SK-N-SH (cell line): ENCODE data around the gene GNAS. TPM values are rescaled to one million over a fixed set of nuclear protein-coding genes. Genes with fewer than 3 reads are reported as not detected.

Experiments used
- CTCF ChIA-PET: fragments of 300-600, 350-600 bp; formaldehyde crosslinking; extraction: SDS; loops from one replicate; lab custom pipeline; 2021; lab: Yijun Ruan, JAX
- POLR2A ChIA-PET: fragments of 350-600 bp; sonication (Branson Sonifier 250); formaldehyde crosslinking; extraction: SDS; loops from one replicate; lab custom pipeline; 2020; ENCODE audit warnings: antibody characterized with exemption, inconsistent platforms; lab: Yijun Ruan, JAX
- DNase-seq: peaks from one replicate; pipeline ENCODE4 v3.0.0; 2012
- H2AFZ ChIP-seq: fragments of 200-600 bp; sonication (generic); 2 replicates; pipeline ENCODE4 v1.8.1; 2016; ENCODE audit warnings: antibody characterized with exemption, mild to moderate bottlenecking, low read depth
- H3F3A ChIP-seq: fragments of 200-600 bp; sonication (generic); replicated peaks from 2 replicates; pipeline ENCODE3; 2016; ENCODE audit warnings: antibody characterized with exemption, mild to moderate bottlenecking; ENCODE audit not compliant: insufficient read depth
- H3K27ac ChIP-seq, 2 experiments: fragments of 200-500 bp in 1 of 2; fragments of 200-600 bp in 1 of 2; sonication (Bioruptor generic) in 1 of 2; sonication (generic), shearing (Covaris generic) in 1 of 2; 2 replicates each; pipeline versions ENCODE4 v1.5.1 to v1.6.1; 2014 to 2016; ENCODE audit warnings: low read depth in 2 of 2, inconsistent platforms in 1 of 2, low read length in 1 of 2, mild to moderate bottlenecking in 1 of 2, mixed read lengths in 1 of 2
- H3K27me3 ChIP-seq: fragments of 200-600 bp; sonication (generic), shearing (Covaris generic); 2 replicates; pipeline ENCODE4 v1.6.1; 2016; ENCODE audit warnings: mixed run types; ENCODE audit not compliant: insufficient read depth
- H3K36me3 ChIP-seq, 2 experiments: fragments of 200-500 bp in 1 of 2; fragments of 200-600 bp in 1 of 2; sonication (Bioruptor generic) in 1 of 2; sonication (generic) in 1 of 2; replicated peaks in 1 of 2; 2 replicates each; pipeline versions ENCODE3 to v1.5.1; 2014 to 2016; ENCODE audit warnings: low read length in 1 of 2, mild to moderate bottlenecking in 1 of 2; ENCODE audit not compliant: insufficient read depth in 2 of 2, control insufficient read depth in 1 of 2
- H3K4me1 ChIP-seq, 2 experiments: fragments of 200-500 bp in 1 of 2; fragments of 200-600 bp in 1 of 2; sonication (Bioruptor generic) in 1 of 2; sonication (generic), shearing (Covaris generic) in 1 of 2; 2 replicates each; pipeline versions ENCODE4 v1.5.1 to v1.6.1; 2014 to 2016; ENCODE audit warnings: low read depth in 1 of 2, low read length in 1 of 2, mixed run types in 1 of 2; ENCODE audit not compliant: insufficient read depth in 2 of 2, control insufficient read depth in 1 of 2
- H3K4me2 ChIP-seq: fragments of 200-600 bp; sonication (generic), shearing (Covaris generic); 2 replicates; pipeline ENCODE4 v1.6.1; 2017; ENCODE audit warnings: mixed run types
- H3K4me3 ChIP-seq, 2 experiments: fragments of 200-500 bp in 1 of 2; fragments of 200-600 bp in 1 of 2; sonication (Bioruptor generic) in 1 of 2; sonication (generic), shearing (Covaris generic) in 1 of 2; 2 replicates each; pipeline versions ENCODE4 v1.5.1 to v1.8.1; 2014 to 2016; ENCODE audit warnings: low read depth in 2 of 2, inconsistent platforms in 1 of 2, low read length in 1 of 2, mild to moderate bottlenecking in 1 of 2, mixed read lengths in 1 of 2, moderate library complexity in 1 of 2
- H3K79me2 ChIP-seq: fragments of 200-600 bp; sonication (generic); 2 replicates; pipeline ENCODE4 v1.8.1; 2017; ENCODE audit warnings: mild to moderate bottlenecking; ENCODE audit not compliant: insufficient read depth
- H3K9ac ChIP-seq: fragments of 200-600 bp; sonication (generic); 2 replicates; pipeline ENCODE4 v1.6.1; 2017; ENCODE audit warnings: mixed run types
- H3K9me2 ChIP-seq: fragments of 200-600 bp; sonication (generic); 2 replicates; pipeline ENCODE4 v1.6.1; 2017; ENCODE audit warnings: mixed run types
- H3K9me3 ChIP-seq: fragments of 200-600 bp; sonication (generic); 2 replicates; pipeline ENCODE4 v1.6.1; 2017; ENCODE audit warnings: mixed run types, mild to moderate bottlenecking, moderate library complexity
- H4K20me1 ChIP-seq: fragments of 200-600 bp; sonication (generic); 2 replicates; pipeline ENCODE4 v1.6.1; 2017; ENCODE audit warnings: mild to moderate bottlenecking, mixed run types; ENCODE audit not compliant: insufficient read depth
- EP300 ChIP-seq, 2 experiments: IDR thresholded peaks; 2 replicates each; pipeline versions ENCODE4 v1.4.0 to v1.6.1; 2012; ENCODE audit warnings: borderline replicate concordance in 1 of 2, low read depth in 1 of 2, low read length in 1 of 2
- EZH2phosphoT487 ChIP-seq: fragments of 200-600 bp; sonication (generic); IDR thresholded peaks from 2 replicates; pipeline ENCODE4 v1.6.1; 2017; ENCODE audit warnings: low read depth, mixed run types, mild to moderate bottlenecking, antibody characterized with exemption, moderate library complexity, borderline replicate concordance
- FOXM1 ChIP-seq: IDR thresholded peaks from 2 replicates; pipeline ENCODE4 v1.4.0; 2012; ENCODE audit warnings: low read depth, mild to moderate bottlenecking
- GABPA ChIP-seq: IDR thresholded peaks from 2 replicates; pipeline ENCODE4 v1.4.0; 2012; ENCODE audit warnings: low read depth, mild to moderate bottlenecking
- JUND ChIP-seq: IDR thresholded peaks from 2 replicates; pipeline ENCODE4 v1.4.0; 2012
- MXI1 ChIP-seq: IDR thresholded peaks from 2 replicates; pipeline ENCODE4 v1.6.1; 2012; ENCODE audit warnings: mild to moderate bottlenecking, low read depth, low read length, improper control_type of control experiment
- NFIC ChIP-seq: IDR thresholded peaks from 2 replicates; pipeline ENCODE4 v1.4.0; 2012; ENCODE audit warnings: borderline replicate concordance
- NRF1 ChIP-seq: IDR thresholded peaks from 2 replicates; pipeline ENCODE4 v1.6.1; 2012; ENCODE audit warnings: low read depth, mild to moderate bottlenecking, low read length
- PBX3 ChIP-seq: IDR thresholded peaks from 2 replicates; pipeline ENCODE4; 2012
- POLR2AphosphoS5 ChIP-seq: IDR thresholded peaks from 2 replicates; pipeline ENCODE4 v1.6.1; 2012; ENCODE audit warnings: low read depth, low read length
- RAD21 ChIP-seq: IDR thresholded peaks from 2 replicates; pipeline ENCODE4 v1.6.1; 2012; ENCODE audit warnings: mild to moderate bottlenecking, low read length
- REST ChIP-seq: IDR thresholded peaks from 2 replicates; pipeline ENCODE4 v1.6.1; 2012; ENCODE audit warnings: mild to moderate bottlenecking, low read depth, low read length, moderate library complexity
- RFX5 ChIP-seq: IDR thresholded peaks from 2 replicates; pipeline ENCODE4 v1.6.1; 2012; ENCODE audit warnings: mild to moderate bottlenecking, improper control_type of control experiment, low read length
- RXRA ChIP-seq: IDR thresholded peaks from 2 replicates; pipeline ENCODE4 v1.4.0; 2012; ENCODE audit warnings: low read depth, mild to moderate bottlenecking, borderline replicate concordance
- TCF12 ChIP-seq: IDR thresholded peaks from 2 replicates; pipeline ENCODE4 v1.4.0; 2012
- TEAD4 ChIP-seq: IDR thresholded peaks from 2 replicates; pipeline ENCODE4 v1.4.0; 2012; ENCODE audit warnings: mild to moderate bottlenecking, borderline replicate concordance; ENCODE audit not compliant: insufficient read depth
- ZBTB33 ChIP-seq: IDR thresholded peaks from 2 replicates; pipeline ENCODE4 v1.4.0; 2012; ENCODE audit warnings: low read depth, borderline replicate concordance
- WGBS: methylation state at CpG from one replicate; pipeline ENCODE4 v1.1.6; 2017; ENCODE audit warnings: low lambda C conversion rate; 5-methylcytosine and 5-hydroxymethylcytosine counted together
- polyA plus RNA-seq, 3 experiments: library from polyadenylated mRNA; depleted of rRNA; stranded (reverse); fragments of >200 nt; gene quantifications; 2 replicates each; pipeline ENCODE4 v1.2.3, GENCODE V29; 2012
- TF ChIP-seq, protein P1 (sequence below): fragments of 150-350 bp; IDR thresholded peaks from 2 replicates; pipeline ENCODE4 v1.6.1; 2016; ENCODE audit warnings: mild to moderate bottlenecking, low read depth, low read length

GNAS gene
- polyA plus RNA-seq, 1 of the 3 experiments (the other 2 are of a cell fraction): 1,562 TPM

DNA sequence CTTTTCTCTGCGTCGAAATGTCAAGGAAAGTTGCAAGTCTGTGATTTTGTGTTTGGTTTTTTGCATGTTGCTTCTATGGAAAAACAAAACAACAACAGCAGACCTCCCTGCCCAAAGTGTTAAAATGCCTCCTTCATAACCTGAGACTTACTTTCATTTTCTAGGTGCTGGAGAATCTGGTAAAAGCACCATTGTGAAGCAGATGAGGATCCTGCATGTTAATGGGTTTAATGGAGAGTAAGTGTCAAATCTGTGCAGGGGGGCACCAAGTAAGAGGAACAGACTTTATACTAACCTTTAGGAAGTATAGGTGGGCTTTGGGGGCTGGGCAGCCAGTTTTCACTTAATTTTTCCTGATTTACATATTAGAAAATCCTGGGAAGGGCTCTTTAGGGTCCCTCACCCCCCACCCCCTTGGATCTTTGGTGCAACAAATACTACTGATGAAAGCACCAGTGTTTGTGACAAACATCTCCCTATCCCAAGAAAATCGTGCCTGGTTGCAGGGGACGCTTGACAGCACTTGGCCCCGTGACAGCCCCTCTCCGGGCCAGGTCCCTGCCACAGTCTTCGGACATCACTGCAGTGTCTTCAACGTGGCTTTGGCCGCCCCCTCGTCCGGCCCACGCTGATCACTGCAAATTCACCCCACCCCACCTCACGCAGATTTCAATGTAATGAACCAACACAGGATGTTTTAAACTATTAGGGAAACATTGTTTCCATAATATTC lies 43.1 kb downstream of the GNAS start:
- H3K27ac ChIP-seq: peak overlapping the region; percentile 92 to 97; a peak in 3 of 4 replicates

DNA sequence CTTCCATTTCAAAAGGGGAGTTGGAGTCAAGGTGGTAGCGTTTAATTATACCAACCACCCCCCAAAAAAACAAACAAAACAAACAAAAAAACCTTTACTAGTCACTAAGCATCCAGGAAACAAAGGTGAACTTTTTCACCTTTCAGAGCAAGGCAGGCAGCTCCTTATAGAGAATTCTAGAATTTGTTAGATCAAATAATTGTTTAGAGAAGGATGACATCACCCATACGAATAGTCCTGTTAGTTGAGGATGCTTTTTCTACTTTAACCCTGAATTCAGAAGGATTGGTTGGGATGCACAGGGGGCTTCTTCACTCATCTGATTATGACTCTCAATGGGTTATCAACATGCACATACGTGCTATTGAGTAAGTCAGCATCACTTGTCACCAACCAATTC lies 44.3 kb downstream of the GNAS start:
- ChIA-PET POLR2A (no interaction called here), CTCF (interaction anchor here (0.6 to 3.4 kb wide), 3 partner anchors 326 to 667 kb away, joined by 3 to 10 read pairs (median 3); no protein-coding TSS in a partner anchor)
- TF ChIP-seq MXI1 (no peak), REST (no peak), NFIC (no peak), RFX5 (no peak), JUND (no peak), ZBTB33 (no peak), RAD21 (no peak), EZH2phosphoT487 (no peak), GABPA (no peak), FOXM1 (no peak), NRF1 (no peak), PBX3 (no peak), RXRA (no peak), TEAD4 (no peak), EP300 (IDR thresholded peaks at IDR 0.05; ENCODE audit: borderline replicate concordance in 1 of 2, low read depth in 1 of 2, low read length in 1 of 2) (no peak), POLR2AphosphoS5 (no peak)
- TF ChIP-seq, protein P1, sequence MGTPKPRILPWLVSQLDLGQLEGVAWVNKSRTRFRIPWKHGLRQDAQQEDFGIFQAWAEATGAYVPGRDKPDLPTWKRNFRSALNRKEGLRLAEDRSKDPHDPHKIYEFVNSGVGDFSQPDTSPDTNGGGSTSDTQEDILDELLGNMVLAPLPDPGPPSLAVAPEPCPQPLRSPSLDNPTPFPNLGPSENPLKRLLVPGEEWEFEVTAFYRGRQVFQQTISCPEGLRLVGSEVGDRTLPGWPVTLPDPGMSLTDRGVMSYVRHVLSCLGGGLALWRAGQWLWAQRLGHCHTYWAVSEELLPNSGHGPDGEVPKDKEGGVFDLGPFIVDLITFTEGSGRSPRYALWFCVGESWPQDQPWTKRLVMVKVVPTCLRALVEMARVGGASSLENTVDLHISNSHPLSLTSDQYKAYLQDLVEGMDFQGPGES: no peak
- Histone ChIP-seq H3K79me2 (peaks cover 98% of the 10 kb centered on the region), H3K4me3 (no peak overlapping the region), H3K9me3 (no peaks in the 10 kb centered on the region), H3K36me3 (peaks cover 59% of the 10 kb centered on the region in 2 experiments), H3K9ac (no peak overlapping the region), H3F3A (peaks cover 35% of the 10 kb centered on the region), H3K27ac (peak overlapping the region in 1 of 2 experiments; percentile 22; a peak in 1 of 4 replicates), H3K4me2 (peak overlapping the region; percentile 70; the same call in 1 of the 2 replicates), H3K27me3 (no peaks in the 10 kb centered on the region), H3K4me1 (peaks cover 38 to 48% of the 10 kb centered on the region in 2 experiments; a peak in 3 of 4 replicates), H2AFZ (no peak overlapping the region), H3K9me2 (no peaks in the 10 kb centered on the region), H4K20me1 (peaks cover 91% of the 10 kb centered on the region)
- WGBS: 80% methylated on average over 3 of the region's 3 CpGs
- DNase-seq: no peak

More for the DNA sequence above, 43.1 kb downstream of the GNAS start:
- peaks cover 79% of the 10 kb centered on the region for H4K20me1 ChIP-seq
- H3K27me3 ChIP-seq: no peaks in the 10 kb centered on the region
- peak overlapping the region; percentile 69 to 77; a peak in 3 of 4 replicates for H3K4me3 ChIP-seq
- peaks cover 87% of the 10 kb centered on the region for H3K79me2 ChIP-seq
- 73% methylated on average over 8 of the region's 13 CpGs for WGBS
- POLR2A ChIA-PET: no interaction called here
- peaks cover 53% of the 10 kb centered on the region in 2 experiments for H3K36me3 ChIP-seq
- H3F3A ChIP-seq: peaks cover 32% of the 10 kb centered on the region
- no peaks in the 10 kb centered on the region for H3K9me2 ChIP-seq
- H3K4me1 ChIP-seq: peaks cover 38 to 44% of the 10 kb centered on the region in 2 experiments; a peak in 3 of 4 replicates
- CTCF ChIA-PET: no interaction called here
- peak overlapping the region; percentile 70 for H3K4me2 ChIP-seq
- TF ChIP-seq TCF12: no peak
- peak; percentile 40; the same call in 1 of the 2 replicates for TF ChIP-seq MXI1
- no peak for DNase-seq
- no peak overlapping the region; the same call in 1 of the 2 replicates for H2AFZ ChIP-seq
- peak overlapping the region; percentile 97; the same call in 1 of the 2 replicates for H3K9ac ChIP-seq
- no peaks in the 10 kb centered on the region for H3K9me3 ChIP-seq
